HG03457 (cell line): ENCODE measurements around the gene CLIC5.

Experiments used
- ATAC-seq: cut with Tn5 transposase; IDR thresholded peaks from one replicate; pipeline ENCODE4 v1.9.1; 2021; ENCODE audit warnings: moderate number of reproducible peaks; ENCODE audit not compliant: unreplicated experiment

The CLIC5 gene

GRCh38 chr6:46015119-46015968, at the start of gene CLIC5:
Gene CLIC5 (minus strand): TSS chr6:46015860. CDS start chr6:46015542, 318 bp downstream.
- no peak for ATAC-seq

- no peak for ATAC-seq
Observed at GRCh38 chr6:46062991-46063390, 47.3 kb upstream of the CLIC5 start.

- no peak for ATAC-seq
Observed at GRCh38 chr6:46062312-46062711, 46.7 kb upstream of the CLIC5 start.

GRCh38 chr6:46061497-46061896, 45.8 kb upstream of the CLIC5 start:
- ATAC-seq = no peak

- ATAC-seq = no peak
Observed at GRCh38 chr6:46059608-46060007, 43.9 kb upstream of the CLIC5 start.

GRCh38 chr6:46058951-46059350, 43.3 kb upstream of the CLIC5 start:
- no peak for ATAC-seq

GRCh38 chr6:46057792-46058191, 42.1 kb upstream of the CLIC5 start:
- no peak for ATAC-seq

GRCh38 chr6:46056906-46057529, 41.4 kb upstream of the CLIC5 start:
- no peak for ATAC-seq

GRCh38 chr6:46054516-46054915, 38.9 kb upstream of the CLIC5 start:
- no peak for ATAC-seq

GRCh38 chr6:46053039-46053933, 37.6 kb upstream of the CLIC5 start:
- no peak for ATAC-seq

- ATAC-seq = no peak
Observed at GRCh38 chr6:46052479-46052878, 36.8 kb upstream of the CLIC5 start.

GRCh38 chr6:46051962-46052361, 36.3 kb upstream of the CLIC5 start:
- ATAC-seq = no peak

GRCh38 chr6:46050845-46051405, 35.3 kb upstream of the CLIC5 start:
- no peak for ATAC-seq

GRCh38 chr6:46048646-46049297, 33.1 kb upstream of the CLIC5 start:
- ATAC-seq = no peak

- ATAC-seq = no peak
Observed at GRCh38 chr6:46046558-46047174, 31.0 kb upstream of the CLIC5 start.

- ATAC-seq = no peak
Observed at GRCh38 chr6:46044881-46045617, 29.4 kb upstream of the CLIC5 start.

GRCh38 chr6:46042355-46042999, 26.8 kb upstream of the CLIC5 start:
- ATAC-seq = no peak

- no peak for ATAC-seq
Observed at GRCh38 chr6:46040288-46040687, 24.6 kb upstream of the CLIC5 start.

- ATAC-seq = no peak
Observed at GRCh38 chr6:46039646-46040045, 24.0 kb upstream of the CLIC5 start.
